Stimulated activated effector memory CD8-positive, alpha-beta T cell treated with anti-CD3 and anti-CD28 coated beads, Interleukin-12 subunit alpha, Interleukin-12 subunit beta, amount 100 ng/mL, for 72 hours (primary cell): ENCODE results near the gene HS3ST3B1.
A peak's percentile ranks its signal among the peaks of the same experiment; 100 is the strongest.

Experiments used
- ATAC-seq: fragments of 150-1000 bp; cut with Tn5 transposase; 2 replicates; pipeline ENCODE4 v1.10.0; 2021
- DNase-seq, 2 donors: peaks; one replicate each; pipeline ENCODE4 v3.0.0; 2021 to 2022; ENCODE audit warnings: low spot score in 2 of 2
- H3K27ac Mint-ChIP-seq: one replicate; pipeline ENCODE4 v1.8.0; 2022; ENCODE audit warnings: mild to moderate bottlenecking, mixed read lengths
- H3K36me3 Mint-ChIP-seq: one replicate; pipeline ENCODE4 v1.8.0; 2022; ENCODE audit warnings: mild to moderate bottlenecking, mixed read lengths
- H3K4me1 Mint-ChIP-seq: one replicate; pipeline ENCODE4 v1.8.0; 2022; ENCODE audit warnings: mixed read lengths
- H3K4me3 Mint-ChIP-seq: one replicate; pipeline ENCODE4 v1.8.0; 2022; ENCODE audit warnings: mild to moderate bottlenecking, mixed read lengths
- H3K9me3 Mint-ChIP-seq: one replicate; pipeline ENCODE4 v1.8.0; 2022; ENCODE audit warnings: mixed read lengths

The HS3ST3B1 gene

DNA sequence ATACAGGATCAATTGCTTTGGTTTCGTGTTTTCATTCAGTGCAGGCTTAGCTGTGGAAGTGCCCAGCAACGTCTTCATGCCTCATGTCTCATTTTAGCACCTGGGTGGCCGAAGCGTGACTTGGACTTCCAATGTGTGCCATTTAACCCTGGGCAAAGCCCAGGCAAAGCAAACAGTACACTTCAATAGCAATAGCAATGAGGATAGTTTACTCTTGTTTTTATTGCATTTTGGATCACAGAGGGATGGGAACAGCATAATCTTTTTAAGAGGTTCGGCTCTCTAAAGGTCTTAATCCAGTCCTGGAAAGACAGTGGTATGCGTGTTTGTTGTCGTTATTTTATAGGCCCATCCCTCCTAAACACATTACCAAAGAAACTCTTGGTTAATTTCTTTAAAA lies 86.2 kb downstream of the HS3ST3B1 start:
- ATAC-seq = no peak
- no peaks in the 10 kb centered on the region for H3K4me1 Mint-ChIP-seq

DNA sequence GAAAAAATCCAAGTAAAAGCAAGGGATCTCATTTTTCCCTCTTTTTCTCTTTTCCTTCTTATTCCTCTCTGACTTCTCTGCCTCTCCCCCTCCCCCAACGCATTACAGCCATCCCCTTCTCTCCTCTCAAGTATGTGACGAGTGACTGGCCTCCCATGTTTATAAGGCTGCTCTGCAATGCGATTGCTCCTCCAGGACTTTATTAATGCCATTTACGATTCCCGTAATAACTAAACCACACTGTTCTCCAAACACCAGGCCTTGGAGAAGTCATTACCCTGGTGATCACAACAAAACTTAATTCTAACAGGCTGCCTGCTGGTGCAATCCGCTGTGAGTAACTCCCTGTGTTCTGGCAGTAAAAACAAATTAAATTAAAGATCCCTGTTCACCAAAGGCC lies 88.8 kb downstream of the HS3ST3B1 start:
- no peak overlapping the region for H3K4me3 Mint-ChIP-seq
- ATAC-seq = no peak
- H3K36me3 Mint-ChIP-seq = no peaks in the 10 kb centered on the region
- H3K27ac Mint-ChIP-seq = no peak overlapping the region
- no peaks in the 10 kb centered on the region for H3K4me1 Mint-ChIP-seq
- peaks cover 9% of the 10 kb centered on the region for H3K9me3 Mint-ChIP-seq
- DNase-seq = no peak

More for the DNA sequence above, 86.2 kb downstream of the HS3ST3B1 start:
- peaks cover 9% of the 10 kb centered on the region for H3K9me3 Mint-ChIP-seq
- no peak overlapping the region for H3K4me3 Mint-ChIP-seq
- no peak for DNase-seq
- H3K27ac Mint-ChIP-seq = no peak overlapping the region
- no peaks in the 10 kb centered on the region for H3K36me3 Mint-ChIP-seq

DNA sequence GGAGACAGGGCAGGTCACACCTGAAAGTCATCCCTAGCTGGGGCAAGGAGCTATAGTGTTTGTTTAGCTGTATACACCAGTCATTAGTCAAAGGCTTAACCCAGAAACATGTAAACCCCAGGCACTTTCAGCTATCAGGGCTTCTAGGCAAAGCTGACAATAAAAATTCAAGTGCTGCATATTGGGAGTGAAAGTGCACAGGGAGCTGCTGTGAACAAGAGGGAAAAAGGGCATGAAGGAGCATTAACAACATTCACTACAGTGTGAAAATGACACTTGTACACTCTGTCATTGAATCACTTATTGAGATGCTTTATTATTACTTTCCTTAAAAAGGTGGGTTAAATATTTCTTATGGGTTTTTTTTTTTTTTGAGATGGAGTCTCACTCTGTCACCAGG lies 92.8 kb downstream of the HS3ST3B1 start:
- no peak for ATAC-seq
- Mint-ChIP-seq H3K4me1 (peaks cover 8% of the 10 kb centered on the region), H3K27ac (no peak overlapping the region), H3K4me3 (no peak overlapping the region), H3K9me3 (peaks cover 16% of the 10 kb centered on the region), H3K36me3 (no peaks in the 10 kb centered on the region)
- DNase-seq = peak in 1 of 2 donors; percentile 1

DNA sequence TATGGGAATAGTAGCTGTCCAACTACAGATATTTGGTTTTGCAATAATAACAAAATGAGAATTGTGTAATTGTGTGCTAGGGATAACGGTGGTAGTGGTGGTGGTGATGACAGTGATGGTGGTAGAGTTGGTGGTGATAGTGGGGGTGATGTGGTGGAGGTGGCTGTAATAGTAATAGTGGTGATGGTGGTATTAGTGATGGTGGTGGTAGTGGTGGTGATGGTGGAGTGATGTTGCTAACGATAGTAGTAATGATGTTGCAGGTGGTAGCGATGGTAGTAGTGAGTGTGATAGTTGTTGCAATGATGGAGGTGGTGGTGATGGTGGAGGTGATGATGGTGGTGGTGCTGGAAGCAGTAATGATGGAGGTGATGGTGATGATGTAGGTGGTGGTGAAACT lies 94.4 kb downstream of the HS3ST3B1 start:
- Mint-ChIP-seq H3K36me3 (no peaks in the 10 kb centered on the region), H3K9me3 (peaks cover 16% of the 10 kb centered on the region), H3K27ac (no peak overlapping the region), H3K4me3 (no peak overlapping the region), H3K4me1 (peaks cover 8% of the 10 kb centered on the region)
- DNase-seq = no peak
- ATAC-seq = no peak

DNA sequence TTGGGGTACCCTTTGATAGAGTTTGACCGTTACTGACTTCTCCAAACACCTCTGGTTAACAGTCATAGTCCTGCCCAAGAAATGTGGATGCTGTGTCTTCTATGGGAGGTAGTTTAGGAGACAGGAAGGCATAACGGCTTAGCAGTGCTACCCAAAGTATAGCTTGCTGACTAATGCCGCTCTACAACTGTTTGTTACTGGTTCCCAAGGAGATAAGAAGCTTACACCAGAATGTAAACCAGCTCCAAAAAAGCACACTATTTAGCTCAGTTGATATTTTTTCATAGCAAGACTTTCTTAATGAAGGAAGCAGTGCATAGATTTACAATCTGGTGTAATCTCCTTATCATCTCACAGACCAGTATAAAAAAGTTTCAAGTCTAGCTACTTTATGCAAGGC lies 95.7 kb downstream of the HS3ST3B1 start:
- ATAC-seq (peak; percentile 45), DNase-seq (no peak)
- Mint-ChIP-seq H3K9me3 (peaks cover 11% of the 10 kb centered on the region), H3K4me1 (peaks cover 8% of the 10 kb centered on the region), H3K27ac (no peak overlapping the region), H3K36me3 (no peaks in the 10 kb centered on the region), H3K4me3 (no peak overlapping the region)

DNA sequence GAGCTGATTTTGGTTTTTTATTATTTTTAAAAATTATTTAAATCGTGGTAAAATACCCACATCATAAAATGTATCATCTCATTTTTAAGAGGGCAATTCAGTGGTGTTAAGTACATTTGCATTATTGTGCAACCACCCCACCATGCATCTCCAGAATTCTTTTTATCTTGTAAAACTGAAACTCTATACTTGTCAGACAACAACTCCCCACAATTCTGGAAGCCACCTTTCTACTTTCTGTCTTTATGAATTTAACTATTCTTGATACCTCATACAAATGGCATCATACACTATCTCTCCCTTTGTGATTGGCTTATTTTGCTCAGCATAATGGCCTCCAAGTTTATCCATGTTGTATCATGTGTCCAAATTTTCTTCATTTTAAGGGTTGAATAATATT lies 97.9 kb downstream of the HS3ST3B1 start:
- DNase-seq (no peak), ATAC-seq (peak; percentile 32)
- no peak overlapping the region for H3K4me3 Mint-ChIP-seq
- H3K4me1 Mint-ChIP-seq = peaks cover 15% of the 10 kb centered on the region
- peaks cover 7% of the 10 kb centered on the region for H3K9me3 Mint-ChIP-seq
- H3K27ac Mint-ChIP-seq = no peak overlapping the region
- no peaks in the 10 kb centered on the region for H3K36me3 Mint-ChIP-seq
